ENCODE results near the gene UAP1. TPM values are rescaled to one million over a fixed set of nuclear protein-coding genes. Genes with fewer than 3 reads are reported as not detected.

The UAP1 gene
- total RNA-seq, 1 experiment from 2014 or later: 39.8 TPM

- peak in 1 of 2 experiments; percentile 49 for DNase-seq
- Histone ChIP-seq H3K4me3 (no peak overlapping the region), H3K9me3 (ENCODE audit: insufficient read depth, low read depth) (no peaks in the 10 kb centered on the region), H3K9me2 (ENCODE audit: insufficient read depth) (no peaks in the 10 kb centered on the region), H4K20me1 (ENCODE audit: insufficient read depth) (no peaks in the 10 kb centered on the region), H2AFZ (peak overlapping the region; percentile 19; the same call in 1 of the 2 replicates), H3K27ac (peak overlapping the region; percentile 24; the same call in 1 of the 2 replicates), H3K4me2 (no peak overlapping the region), H3F3A (ENCODE audit: insufficient read depth, low read depth) (peaks cover 12% of the 10 kb centered on the region; the same call in 1 of the 2 replicates), H3K4me1 (replicated peaks; ENCODE audit: insufficient read depth) (peaks cover 27% of the 10 kb centered on the region), H3K27me3 (ENCODE audit: insufficient read depth, low read depth) (no peaks in the 10 kb centered on the region), H3K79me2 (ENCODE audit: low read depth) (no peaks in the 10 kb centered on the region), H3K36me3 (ENCODE audit: low read depth) (no peaks in the 10 kb centered on the region)
- intact Hi-C loops (cut with micrococcal nuclease; ENCODE audit: unreplicated experiment): no loop called here
- BruUV-seq (replicated peaks): no TSS peak
- TF ChIP-seq CTCF (conservative IDR thresholded peaks at IDR 0.05) (no peak), EZH2 (IDR thresholded peaks at IDR 0.05; ENCODE audit: low read depth) (no peak)
- ChIA-PET POLR2A (ENCODE audit: unreplicated experiment) (no interaction called here), CTCF (no interaction called here)
Observed at GRCh38 chr1:162550925-162551324, 10.6 kb upstream of the UAP1 start.

DNA sequence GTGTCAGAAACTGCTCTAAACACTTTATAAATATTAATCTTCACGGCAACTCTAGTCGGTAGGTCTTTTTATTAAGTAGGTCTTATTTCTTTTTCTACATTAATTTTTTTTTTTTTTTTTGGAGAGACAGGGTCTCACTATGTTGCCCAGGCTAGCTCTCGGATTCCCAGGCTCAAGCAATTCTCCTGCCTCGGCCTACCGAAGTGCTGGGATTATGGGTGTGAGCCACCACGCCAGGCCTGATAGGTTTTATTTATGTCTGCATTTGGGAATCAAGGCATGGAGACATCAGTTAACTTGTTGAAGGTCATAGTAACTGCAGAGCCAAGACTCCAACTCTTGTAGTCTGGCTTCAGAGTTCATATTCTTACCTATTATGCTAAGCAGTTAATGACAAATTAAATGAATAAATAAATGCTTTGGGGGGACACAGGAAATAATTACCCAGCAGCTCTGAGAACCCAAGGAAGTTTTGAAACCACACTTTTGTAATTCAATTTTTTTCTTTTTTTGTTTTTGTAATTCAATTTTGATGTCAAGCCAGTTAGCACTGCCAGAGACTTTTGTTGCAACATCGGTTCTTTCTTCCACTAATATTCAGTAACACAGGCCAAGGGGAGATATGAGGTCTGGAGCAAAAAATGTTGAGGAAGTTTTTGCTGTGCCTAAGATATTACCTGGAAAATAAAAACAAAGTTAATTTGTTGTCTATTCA is 9.4 kb upstream of the UAP1 start:
- ChIA-PET CTCF (no interaction called here), POLR2A (ENCODE audit: unreplicated experiment) (interaction anchor here (0.7 kb wide), 1 partner anchor 36 kb away, joined by 3 read pairs; no protein-coding TSS in a partner anchor)
- Histone ChIP-seq H3K4me2 (0 out of 2 replicates have a peak overlapping the region, but pooled peaks have one; percentile 1), H3F3A (ENCODE audit: insufficient read depth, low read depth) (peaks cover 12% of the 10 kb centered on the region; the same call in 1 of the 2 replicates), H3K36me3 (ENCODE audit: low read depth) (no peaks in the 10 kb centered on the region), H3K27ac (peak overlapping the region; percentile 32; the same call in 1 of the 2 replicates), H3K79me2 (ENCODE audit: low read depth) (no peaks in the 10 kb centered on the region), H3K9me2 (ENCODE audit: insufficient read depth) (no peaks in the 10 kb centered on the region), H3K27me3 (ENCODE audit: insufficient read depth, low read depth) (no peaks in the 10 kb centered on the region), H3K4me3 (no peak overlapping the region), H3K9me3 (ENCODE audit: insufficient read depth, low read depth) (no peaks in the 10 kb centered on the region), H4K20me1 (ENCODE audit: insufficient read depth) (no peaks in the 10 kb centered on the region), H3K4me1 (replicated peaks; ENCODE audit: insufficient read depth) (peaks cover 27% of the 10 kb centered on the region), H2AFZ (no peak overlapping the region)
- BruUV-seq (replicated peaks): no TSS peak
- intact Hi-C loops (cut with micrococcal nuclease; ENCODE audit: unreplicated experiment): no loop called here
- DNase-seq: no peak
- no peak for TF ChIP-seq CTCF (conservative IDR thresholded peaks at IDR 0.05)
- no peak for TF ChIP-seq EZH2 (IDR thresholded peaks at IDR 0.05; ENCODE audit: low read depth)

DNA sequence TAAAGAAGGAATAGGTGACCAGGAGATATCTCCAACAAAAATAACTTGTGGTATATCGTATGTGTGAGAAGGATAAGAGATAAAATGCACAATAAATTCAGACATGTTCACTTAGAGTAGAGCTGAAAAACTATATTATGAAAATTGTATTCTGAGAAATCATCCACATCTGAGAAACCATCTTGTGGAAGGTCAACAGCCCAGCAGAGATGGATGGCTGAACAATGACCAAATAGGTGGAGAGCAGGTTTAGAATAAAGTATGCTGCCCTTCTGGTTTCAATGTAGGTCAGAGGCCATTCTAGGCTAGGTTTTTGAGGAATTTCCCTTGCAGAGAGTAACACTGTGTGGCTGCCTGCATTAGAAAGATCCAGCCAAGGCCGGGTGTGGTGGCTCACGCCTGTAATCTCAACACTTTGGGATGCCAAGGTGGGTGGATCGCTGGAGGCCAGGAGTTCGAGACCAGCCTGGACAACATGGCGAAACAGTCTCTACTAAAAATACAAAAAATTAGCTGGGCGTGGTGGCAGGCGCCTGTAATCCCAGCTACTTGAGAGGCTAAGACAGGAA is 8.8 kb upstream of the UAP1 start:
- POLR2A ChIA-PET (ENCODE audit: unreplicated experiment): no interaction called here
- Histone ChIP-seq H2AFZ (no peak overlapping the region), H3K4me2 (0 out of 2 replicates have a peak overlapping the region, but pooled peaks have one; percentile 1), H3F3A (ENCODE audit: insufficient read depth, low read depth) (peaks cover 12% of the 10 kb centered on the region; the same call in 1 of the 2 replicates), H3K27me3 (ENCODE audit: insufficient read depth, low read depth) (no peaks in the 10 kb centered on the region), H3K4me1 (replicated peaks; ENCODE audit: insufficient read depth) (peaks cover 27% of the 10 kb centered on the region), H4K20me1 (ENCODE audit: insufficient read depth) (no peaks in the 10 kb centered on the region), H3K4me3 (no peak overlapping the region), H3K27ac (peak overlapping the region; percentile 32; the same call in 1 of the 2 replicates), H3K9me3 (ENCODE audit: insufficient read depth, low read depth) (no peaks in the 10 kb centered on the region), H3K79me2 (ENCODE audit: low read depth) (no peaks in the 10 kb centered on the region), H3K36me3 (ENCODE audit: low read depth) (no peaks in the 10 kb centered on the region), H3K9me2 (ENCODE audit: insufficient read depth) (no peaks in the 10 kb centered on the region)
- intact Hi-C loops (cut with micrococcal nuclease; ENCODE audit: unreplicated experiment): loop anchor here (1.0 kb wide), 1 partner anchor 9 kb away; the partner anchor contains the start of gene UAP1
- peak; percentile 40 to 77 for DNase-seq
- TF ChIP-seq CTCF (conservative IDR thresholded peaks at IDR 0.05) (no peak), EZH2 (IDR thresholded peaks at IDR 0.05; ENCODE audit: low read depth) (no peak)
- CTCF ChIA-PET: no interaction called here
- no TSS peak for BruUV-seq (replicated peaks)

Measured in PC-9 (cell line).